ENCODE data around the gene LIF. TPM values are rescaled to one million over a fixed set of nuclear protein-coding genes. Genes with fewer than 3 reads are reported as not detected.
A peak's percentile ranks its signal among the peaks of the same experiment; 100 is the strongest.

LIF gene
- polyA plus RNA-seq, 1 donor (not counting 4 experiments of a cell fraction or from before 2014, with no cell fraction given): 3.1 TPM

GRCh38 chr22:30252411-30253204, 6.0 kb upstream of the LIF start:
- TF ChIP-seq EZH2 (IDR thresholded peaks at IDR 0.05; ENCODE audit: low read length) (no peak), CTCF (optimal IDR thresholded peaks at IDR 0.05 in 1 of 3, IDR thresholded peaks at IDR 0.05 in 1 of 3, conservative IDR thresholded peaks at IDR 0.05 in 1 of 3; ENCODE audit: extremely low read depth in 1 of 3, insufficient read depth in 2 of 3, low read length in 3 of 3) (no peak)
- H3K4me2 ChIP-seq (ENCODE audit: control insufficient read depth, extremely low read depth, insufficient read depth, low read depth, low read length): peak overlapping the region; percentile 44
- no peaks in the 10 kb centered on the region for H3K9me3 ChIP-seq (ENCODE audit: control insufficient read depth, low read depth, low read length)
- DNase-seq (ENCODE audit: low read depth, low spot score) (no peak), FAIRE-seq (peak; percentile 96)
- no peaks in the 10 kb centered on the region for H4K20me1 ChIP-seq (ENCODE audit: control insufficient read depth, extremely low read depth, insufficient read depth, low read length)
- peak overlapping the region; percentile 13 for H3K27ac ChIP-seq (ENCODE audit: control insufficient read depth, insufficient read depth, low read length)
- H3K27me3 ChIP-seq (ENCODE audit: control insufficient read depth, extremely low read depth, insufficient read depth, low read length): no peaks in the 10 kb centered on the region
- no peak overlapping the region for H3K4me3 ChIP-seq (ENCODE audit: control insufficient read depth in 2 of 3, extremely low read depth in 1 of 3, insufficient read depth in 2 of 3, low read depth in 1 of 3, low read length in 3 of 3)
- peak overlapping the region; percentile 4 for H2AFZ ChIP-seq (ENCODE audit: control insufficient read depth, low read length)
- peaks cover 46% of the 10 kb centered on the region for H3K4me1 ChIP-seq (ENCODE audit: control insufficient read depth, extremely low read depth, insufficient read depth, low read length)
- no peaks in the 10 kb centered on the region for H3K9me1 ChIP-seq (ENCODE audit: control insufficient read depth, extremely low read depth, insufficient read depth, low read length)
- dilution Hi-C loops (cut with MboI; ENCODE audit: extremely low pct_ligation_motif_present, low sequenced_read_pairs): no loop called here
- no peaks in the 10 kb centered on the region for H3K79me2 ChIP-seq (ENCODE audit: control insufficient read depth, insufficient read depth, low read length)
- peak overlapping the region; percentile 1 for H3K9ac ChIP-seq (ENCODE audit: control insufficient read depth, extremely low read depth, insufficient read depth, low read length)
- no peaks in the 10 kb centered on the region for H3K36me3 ChIP-seq (ENCODE audit: control insufficient read depth in 2 of 2, extremely low read depth in 1 of 2, insufficient read depth in 2 of 2, low read length in 2 of 2)

GRCh38 chr22:30251711-30252110, 5.2 kb upstream of the LIF start:
- H3K4me3 ChIP-seq (ENCODE audit: control insufficient read depth in 2 of 3, extremely low read depth in 1 of 3, insufficient read depth in 2 of 3, low read depth in 1 of 3, low read length in 3 of 3): no peak overlapping the region
- peak overlapping the region; percentile 18 for H3K9ac ChIP-seq (ENCODE audit: control insufficient read depth, extremely low read depth, insufficient read depth, low read length)
- H3K27ac ChIP-seq (ENCODE audit: control insufficient read depth, insufficient read depth, low read length): peak overlapping the region; percentile 2
- H4K20me1 ChIP-seq (ENCODE audit: control insufficient read depth, extremely low read depth, insufficient read depth, low read length): no peaks in the 10 kb centered on the region
- TF ChIP-seq CTCF (optimal IDR thresholded peaks at IDR 0.05 in 1 of 3, IDR thresholded peaks at IDR 0.05 in 1 of 3, conservative IDR thresholded peaks at IDR 0.05 in 1 of 3; ENCODE audit: extremely low read depth in 1 of 3, insufficient read depth in 2 of 3, low read length in 3 of 3): no peak
- TF ChIP-seq EZH2 (IDR thresholded peaks at IDR 0.05; ENCODE audit: low read length): no peak
- no peaks in the 10 kb centered on the region for H3K9me1 ChIP-seq (ENCODE audit: control insufficient read depth, extremely low read depth, insufficient read depth, low read length)
- no peak for FAIRE-seq
- no peak for DNase-seq (ENCODE audit: low read depth, low spot score)
- no peaks in the 10 kb centered on the region for H3K9me3 ChIP-seq (ENCODE audit: control insufficient read depth, low read depth, low read length)
- peaks cover 41% of the 10 kb centered on the region for H3K4me1 ChIP-seq (ENCODE audit: control insufficient read depth, extremely low read depth, insufficient read depth, low read length)
- no peaks in the 10 kb centered on the region for H3K27me3 ChIP-seq (ENCODE audit: control insufficient read depth, extremely low read depth, insufficient read depth, low read length)
- no peak overlapping the region for H2AFZ ChIP-seq (ENCODE audit: control insufficient read depth, low read length)
- peak overlapping the region; percentile 52 for H3K4me2 ChIP-seq (ENCODE audit: control insufficient read depth, extremely low read depth, insufficient read depth, low read depth, low read length)
- dilution Hi-C loops (cut with MboI; ENCODE audit: extremely low pct_ligation_motif_present, low sequenced_read_pairs): no loop called here
- H3K79me2 ChIP-seq (ENCODE audit: control insufficient read depth, insufficient read depth, low read length): no peaks in the 10 kb centered on the region
- no peaks in the 10 kb centered on the region for H3K36me3 ChIP-seq (ENCODE audit: control insufficient read depth in 2 of 2, extremely low read depth in 1 of 2, insufficient read depth in 2 of 2, low read length in 2 of 2)
